ENCODE data around the gene FBXL19. TPM values are rescaled to one million over a fixed set of nuclear protein-coding genes. Genes with fewer than 3 reads are reported as not detected.
A peak's percentile ranks its signal among the peaks of the same experiment; 100 is the strongest.
"Not testable (repeated sequence)": the region's sequence is repeated elsewhere in the genome, so short reads cannot be mapped to it uniquely, and the experiment has no call there.

Gene FBXL19
- total RNA-seq, 6 experiments from 2014 or later = 21.9 to 25.8 (median 23.4) TPM

- H3K9me3 Mint-ChIP-seq = no peaks in the 10 kb centered on the region
- peaks cover 3% of the 10 kb centered on the region; the same call in 1 of the 2 replicates for H3K27me3 Mint-ChIP-seq (ENCODE audit: insufficient read depth)
- TF ChIP-seq, protein P1, sequence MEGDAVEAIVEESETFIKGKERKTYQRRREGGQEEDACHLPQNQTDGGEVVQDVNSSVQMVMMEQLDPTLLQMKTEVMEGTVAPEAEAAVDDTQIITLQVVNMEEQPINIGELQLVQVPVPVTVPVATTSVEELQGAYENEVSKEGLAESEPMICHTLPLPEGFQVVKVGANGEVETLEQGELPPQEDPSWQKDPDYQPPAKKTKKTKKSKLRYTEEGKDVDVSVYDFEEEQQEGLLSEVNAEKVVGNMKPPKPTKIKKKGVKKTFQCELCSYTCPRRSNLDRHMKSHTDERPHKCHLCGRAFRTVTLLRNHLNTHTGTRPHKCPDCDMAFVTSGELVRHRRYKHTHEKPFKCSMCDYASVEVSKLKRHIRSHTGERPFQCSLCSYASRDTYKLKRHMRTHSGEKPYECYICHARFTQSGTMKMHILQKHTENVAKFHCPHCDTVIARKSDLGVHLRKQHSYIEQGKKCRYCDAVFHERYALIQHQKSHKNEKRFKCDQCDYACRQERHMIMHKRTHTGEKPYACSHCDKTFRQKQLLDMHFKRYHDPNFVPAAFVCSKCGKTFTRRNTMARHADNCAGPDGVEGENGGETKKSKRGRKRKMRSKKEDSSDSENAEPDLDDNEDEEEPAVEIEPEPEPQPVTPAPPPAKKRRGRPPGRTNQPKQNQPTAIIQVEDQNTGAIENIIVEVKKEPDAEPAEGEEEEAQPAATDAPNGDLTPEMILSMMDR (IDR thresholded peaks at IDR 0.05) = no peak
- peaks cover 7% of the 10 kb centered on the region for H3K4me1 Mint-ChIP-seq (ENCODE audit: low read depth)
- H3K27ac Mint-ChIP-seq = no peak overlapping the region
- no peak overlapping the region for H3K4me3 Mint-ChIP-seq
- DNase-seq = no peak
- H3K36me3 Mint-ChIP-seq (ENCODE audit: low read depth) = peaks cover 28% of the 10 kb centered on the region
These were observed 35.4 kb upstream of the FBXL19 start for GRCh38 chr16:30887927-30888326.

- TF ChIP-seq, protein P1 (IDR thresholded peaks at IDR 0.05) = no peak
- no peak for DNase-seq
- H3K36me3 Mint-ChIP-seq (ENCODE audit: low read depth) = peaks cover 28% of the 10 kb centered on the region
- H3K4me3 Mint-ChIP-seq = no peak overlapping the region
- H3K4me1 Mint-ChIP-seq (ENCODE audit: low read depth) = peaks cover 11% of the 10 kb centered on the region
- no peaks in the 10 kb centered on the region for H3K9me3 Mint-ChIP-seq
- H3K27ac Mint-ChIP-seq = no peak overlapping the region; the same call in 1 of the 2 replicates
- peaks cover 3% of the 10 kb centered on the region; the same call in 1 of the 2 replicates for H3K27me3 Mint-ChIP-seq (ENCODE audit: insufficient read depth)
These were observed 34.4 kb upstream of the FBXL19 start for GRCh38 chr16:30888856-30889499.

DNA sequence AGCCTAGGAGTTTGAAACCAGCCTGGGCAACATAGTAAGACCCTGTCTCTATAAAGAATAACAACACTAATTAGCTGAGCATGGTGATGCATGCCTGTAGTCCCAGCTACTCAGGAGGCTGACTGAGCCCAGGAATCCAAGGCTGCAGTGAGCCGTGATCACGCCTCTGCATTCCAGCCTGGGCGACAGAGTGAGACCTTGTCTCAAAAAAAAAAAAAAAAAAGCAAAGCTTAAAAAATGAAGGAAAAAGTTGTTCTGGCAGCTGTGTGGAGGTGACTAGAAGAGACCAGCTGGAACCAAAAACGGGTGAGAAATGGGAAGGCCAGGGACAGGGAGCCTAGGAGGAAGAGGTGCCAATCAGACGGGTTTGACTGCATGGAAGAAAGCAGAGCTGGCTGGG, 33.7 kb upstream of the FBXL19 start:
- no peak overlapping the region for H3K4me3 Mint-ChIP-seq
- peaks cover 28% of the 10 kb centered on the region for H3K36me3 Mint-ChIP-seq (ENCODE audit: low read depth)
- no peak for DNase-seq
- H3K4me1 Mint-ChIP-seq (ENCODE audit: low read depth) = peaks cover 17% of the 10 kb centered on the region
- H3K27ac Mint-ChIP-seq = peak overlapping the region; percentile 19; the same call in 1 of the 2 replicates
- peaks cover 3% of the 10 kb centered on the region; the same call in 1 of the 2 replicates for H3K27me3 Mint-ChIP-seq (ENCODE audit: insufficient read depth)
- no peaks in the 10 kb centered on the region for H3K9me3 Mint-ChIP-seq
- TF ChIP-seq, protein P1 (IDR thresholded peaks at IDR 0.05) = no peak

GRCh38 chr16:30891043-30891823, 32.1 kb upstream of the FBXL19 start:
- H3K27me3 Mint-ChIP-seq (ENCODE audit: insufficient read depth); DNase-seq; H3K27ac Mint-ChIP-seq: not testable (repeated sequence)

GRCh38 chr16:30892670-30893416, 30.5 kb upstream of the FBXL19 start:
- Mint-ChIP-seq H3K36me3 (ENCODE audit: low read depth) (peaks cover 28% of the 10 kb centered on the region), H3K27me3 (ENCODE audit: insufficient read depth) (peaks cover 6% of the 10 kb centered on the region; the same call in 1 of the 2 replicates), H3K27ac (peak overlapping the region; percentile 68), H3K4me1 (ENCODE audit: low read depth) (peaks cover 43% of the 10 kb centered on the region), H3K9me3 (no peaks in the 10 kb centered on the region), H3K4me3 (peak overlapping the region; percentile 94)
- TF ChIP-seq, protein P1 (IDR thresholded peaks at IDR 0.05) = no peak
- DNase-seq = no peak

More at GRCh38 chr16:30891043-30891823, 32.1 kb upstream of the FBXL19 start:
- not testable (repeated sequence) for H3K4me3 Mint-ChIP-seq, H3K9me3 Mint-ChIP-seq
- peaks cover 28% of the 10 kb centered on the region for H3K36me3 Mint-ChIP-seq (ENCODE audit: low read depth)
- H3K4me1 Mint-ChIP-seq (ENCODE audit: low read depth) = peaks cover 32% of the 10 kb centered on the region

All from HFFc6 (cell line).